WTC11 (cell line): ENCODE results near the gene CYBA.

Experiments
- CTCF ChIP-seq: fragments of 200-600 bp; IDR thresholded peaks from 2 replicates; pipeline ENCODE4 v1.8.0; 2022; ENCODE audit warnings: antibody characterized with exemption
- ZNF671 ChIP-seq: fragments of 250-450 bp; sonication (Bioruptor Pico); IDR thresholded peaks from 2 replicates; pipeline ENCODE4 v1.8.0; 2021; ENCODE audit warnings: mild to moderate bottlenecking

GRCh38 chr16:88651989-88652761, 1.3 kb upstream of the CYBA start:
- TF ChIP-seq CTCF (no peak), ZNF671 (CRISPR knock-in tag) (no peak)
